Liver (tissue), 3 donors: Measurements from ENCODE around the gene LDHD.

Source experiments
- FOXA1 ChIP-seq: IDR thresholded peaks from 2 replicates; pipeline ENCODE4 v1.6.1; 2016; ENCODE audit warnings: antibody characterized with exemption
- GABPA ChIP-seq, 2 donors: IDR thresholded peaks in 1 of 2; conservative IDR thresholded peaks in 1 of 2; 2 replicates each; pipeline ENCODE4 v1.6.1; 2016; ENCODE audit warnings: antibody characterized with exemption in 2 of 2, mild to moderate bottlenecking in 1 of 2, moderate library complexity in 1 of 2
- HNF4A ChIP-seq, 2 donors: conservative IDR thresholded peaks; 2 replicates each; pipeline ENCODE4 v1.6.1; 2016; ENCODE audit warnings: antibody characterized with exemption in 2 of 2, mild to moderate bottlenecking in 2 of 2
- JUND ChIP-seq, 2 donors: IDR thresholded peaks; 2 replicates each; pipeline ENCODE4 v1.6.1; 2016; ENCODE audit warnings: antibody characterized with exemption in 2 of 2
- RAD21 ChIP-seq, 2 donors: IDR thresholded peaks; 2 replicates each; pipeline ENCODE4 v1.6.1; 2016; ENCODE audit warnings: antibody characterized with exemption in 2 of 2, mild to moderate bottlenecking in 2 of 2
- RXRA ChIP-seq, 2 donors: IDR thresholded peaks; 2 replicates each; pipeline ENCODE4 v1.6.1; 2017 to 2018; ENCODE audit warnings: antibody characterized with exemption in 2 of 2, mild to moderate bottlenecking in 1 of 2
- SP1 ChIP-seq: IDR thresholded peaks from 2 replicates; pipeline ENCODE4 v1.6.1; 2018; ENCODE audit warnings: antibody characterized with exemption, mild to moderate bottlenecking
- TAF1 ChIP-seq: conservative IDR thresholded peaks from 2 replicates; pipeline ENCODE4 v1.6.1; 2016; ENCODE audit warnings: antibody characterized with exemption, mild to moderate bottlenecking
- YY1 ChIP-seq: IDR thresholded peaks from 2 replicates; pipeline ENCODE4 v1.6.1; 2016; ENCODE audit warnings: antibody characterized with exemption, mild to moderate bottlenecking
- TF ChIP-seq, protein P1 (sequence below): fragments of 150-350 bp; IDR thresholded peaks from 2 replicates; pipeline ENCODE4 v1.5.1; 2017; ENCODE audit warnings: improper control_type of control experiment, low read depth, low read length; ENCODE audit not compliant: missing input control
- TF ChIP-seq, protein P2 (sequence below): IDR thresholded peaks from 2 replicates; pipeline ENCODE4 v1.6.1; 2016; ENCODE audit warnings: antibody characterized with exemption, mild to moderate bottlenecking
- TF ChIP-seq, protein P3 (sequence below): IDR thresholded peaks from 2 replicates; pipeline ENCODE4 v1.6.1; 2016; ENCODE audit warnings: antibody characterized with exemption
- TF ChIP-seq, protein P4 (sequence below): IDR thresholded peaks from 2 replicates; pipeline ENCODE4 v1.6.1; 2016; ENCODE audit warnings: antibody characterized with exemption
- donor health status: healthy.
- donor health status: healthy.

DNA sequence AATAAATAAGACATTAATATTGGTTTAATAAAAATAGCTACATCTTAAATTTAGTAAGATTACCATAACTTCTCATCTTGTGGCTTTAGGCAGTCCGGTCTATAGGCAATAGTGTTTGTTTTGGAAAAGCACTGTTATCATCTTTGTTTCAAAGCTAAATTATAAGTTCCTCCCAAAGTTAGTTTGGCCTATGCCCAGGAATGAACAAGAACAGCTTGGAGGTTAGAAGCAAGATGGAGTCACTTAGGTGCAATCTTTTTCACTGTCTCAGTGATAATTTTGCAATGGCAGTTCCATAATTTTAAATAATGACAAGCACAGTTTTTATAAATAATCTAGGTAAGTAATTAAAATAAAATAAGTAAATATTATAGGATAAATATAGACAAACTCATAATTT lies 6.0 kb upstream of the LDHD start:
- TF ChIP-seq, protein P1, sequence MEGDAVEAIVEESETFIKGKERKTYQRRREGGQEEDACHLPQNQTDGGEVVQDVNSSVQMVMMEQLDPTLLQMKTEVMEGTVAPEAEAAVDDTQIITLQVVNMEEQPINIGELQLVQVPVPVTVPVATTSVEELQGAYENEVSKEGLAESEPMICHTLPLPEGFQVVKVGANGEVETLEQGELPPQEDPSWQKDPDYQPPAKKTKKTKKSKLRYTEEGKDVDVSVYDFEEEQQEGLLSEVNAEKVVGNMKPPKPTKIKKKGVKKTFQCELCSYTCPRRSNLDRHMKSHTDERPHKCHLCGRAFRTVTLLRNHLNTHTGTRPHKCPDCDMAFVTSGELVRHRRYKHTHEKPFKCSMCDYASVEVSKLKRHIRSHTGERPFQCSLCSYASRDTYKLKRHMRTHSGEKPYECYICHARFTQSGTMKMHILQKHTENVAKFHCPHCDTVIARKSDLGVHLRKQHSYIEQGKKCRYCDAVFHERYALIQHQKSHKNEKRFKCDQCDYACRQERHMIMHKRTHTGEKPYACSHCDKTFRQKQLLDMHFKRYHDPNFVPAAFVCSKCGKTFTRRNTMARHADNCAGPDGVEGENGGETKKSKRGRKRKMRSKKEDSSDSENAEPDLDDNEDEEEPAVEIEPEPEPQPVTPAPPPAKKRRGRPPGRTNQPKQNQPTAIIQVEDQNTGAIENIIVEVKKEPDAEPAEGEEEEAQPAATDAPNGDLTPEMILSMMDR = no peak
- TF ChIP-seq, protein P2, sequence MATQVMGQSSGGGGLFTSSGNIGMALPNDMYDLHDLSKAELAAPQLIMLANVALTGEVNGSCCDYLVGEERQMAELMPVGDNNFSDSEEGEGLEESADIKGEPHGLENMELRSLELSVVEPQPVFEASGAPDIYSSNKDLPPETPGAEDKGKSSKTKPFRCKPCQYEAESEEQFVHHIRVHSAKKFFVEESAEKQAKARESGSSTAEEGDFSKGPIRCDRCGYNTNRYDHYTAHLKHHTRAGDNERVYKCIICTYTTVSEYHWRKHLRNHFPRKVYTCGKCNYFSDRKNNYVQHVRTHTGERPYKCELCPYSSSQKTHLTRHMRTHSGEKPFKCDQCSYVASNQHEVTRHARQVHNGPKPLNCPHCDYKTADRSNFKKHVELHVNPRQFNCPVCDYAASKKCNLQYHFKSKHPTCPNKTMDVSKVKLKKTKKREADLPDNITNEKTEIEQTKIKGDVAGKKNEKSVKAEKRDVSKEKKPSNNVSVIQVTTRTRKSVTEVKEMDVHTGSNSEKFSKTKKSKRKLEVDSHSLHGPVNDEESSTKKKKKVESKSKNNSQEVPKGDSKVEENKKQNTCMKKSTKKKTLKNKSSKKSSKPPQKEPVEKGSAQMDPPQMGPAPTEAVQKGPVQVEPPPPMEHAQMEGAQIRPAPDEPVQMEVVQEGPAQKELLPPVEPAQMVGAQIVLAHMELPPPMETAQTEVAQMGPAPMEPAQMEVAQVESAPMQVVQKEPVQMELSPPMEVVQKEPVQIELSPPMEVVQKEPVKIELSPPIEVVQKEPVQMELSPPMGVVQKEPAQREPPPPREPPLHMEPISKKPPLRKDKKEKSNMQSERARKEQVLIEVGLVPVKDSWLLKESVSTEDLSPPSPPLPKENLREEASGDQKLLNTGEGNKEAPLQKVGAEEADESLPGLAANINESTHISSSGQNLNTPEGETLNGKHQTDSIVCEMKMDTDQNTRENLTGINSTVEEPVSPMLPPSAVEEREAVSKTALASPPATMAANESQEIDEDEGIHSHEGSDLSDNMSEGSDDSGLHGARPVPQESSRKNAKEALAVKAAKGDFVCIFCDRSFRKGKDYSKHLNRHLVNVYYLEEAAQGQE = no peak
- TF ChIP-seq SP1 = no peak
- no peak for TF ChIP-seq RXRA (IDR thresholded peaks at IDR 0.05)
- no peak for TF ChIP-seq YY1
- no peak for TF ChIP-seq TAF1
- TF ChIP-seq JUND (IDR thresholded peaks at IDR 0.05) = no peak
- TF ChIP-seq HNF4A (conservative IDR thresholded peaks at IDR 0.05) = no peak
- no peak for TF ChIP-seq FOXA1
- TF ChIP-seq, protein P3, sequence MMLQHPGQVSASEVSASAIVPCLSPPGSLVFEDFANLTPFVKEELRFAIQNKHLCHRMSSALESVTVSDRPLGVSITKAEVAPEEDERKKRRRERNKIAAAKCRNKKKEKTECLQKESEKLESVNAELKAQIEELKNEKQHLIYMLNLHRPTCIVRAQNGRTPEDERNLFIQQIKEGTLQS = no peak
- no peak for TF ChIP-seq GABPA (IDR thresholded peaks at IDR 0.05 in 1 of 2, conservative IDR thresholded peaks at IDR 0.05 in 1 of 2)
- no peak for TF ChIP-seq RAD21 (IDR thresholded peaks at IDR 0.05)
- TF ChIP-seq, protein P4, sequence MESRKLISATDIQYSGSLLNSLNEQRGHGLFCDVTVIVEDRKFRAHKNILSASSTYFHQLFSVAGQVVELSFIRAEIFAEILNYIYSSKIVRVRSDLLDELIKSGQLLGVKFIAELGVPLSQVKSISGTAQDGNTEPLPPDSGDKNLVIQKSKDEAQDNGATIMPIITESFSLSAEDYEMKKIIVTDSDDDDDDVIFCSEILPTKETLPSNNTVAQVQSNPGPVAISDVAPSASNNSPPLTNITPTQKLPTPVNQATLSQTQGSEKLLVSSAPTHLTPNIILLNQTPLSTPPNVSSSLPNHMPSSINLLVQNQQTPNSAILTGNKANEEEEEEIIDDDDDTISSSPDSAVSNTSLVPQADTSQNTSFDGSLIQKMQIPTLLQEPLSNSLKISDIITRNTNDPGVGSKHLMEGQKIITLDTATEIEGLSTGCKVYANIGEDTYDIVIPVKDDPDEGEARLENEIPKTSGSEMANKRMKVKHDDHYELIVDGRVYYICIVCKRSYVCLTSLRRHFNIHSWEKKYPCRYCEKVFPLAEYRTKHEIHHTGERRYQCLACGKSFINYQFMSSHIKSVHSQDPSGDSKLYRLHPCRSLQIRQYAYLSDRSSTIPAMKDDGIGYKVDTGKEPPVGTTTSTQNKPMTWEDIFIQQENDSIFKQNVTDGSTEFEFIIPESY = no peak
